Gastroesophageal sphincter (tissue), 4 donors: ENCODE data around the gene CCSER1. TPM values are rescaled to one million over a fixed set of nuclear protein-coding genes. Genes with fewer than 3 reads are reported as not detected.
A peak's percentile ranks its signal among the peaks of the same experiment; 100 is the strongest.

Experiments
- ATAC-seq: fragments of 150-250 bp; one replicate; pipeline ENCODE4 v1.9.1; 2016; ENCODE audit warnings: mild to moderate bottlenecking, moderate library complexity
- H3K27ac ChIP-seq, 4 donors: fragments of 200-600 bp; sonication (generic) in 3 of 4; 1 replicate in 3 of 4; 2 replicates in 1 of 4; pipeline ENCODE4 v1.5.1; 2016 to 2019
- H3K27me3 ChIP-seq: fragments of 200-600 bp; sonication (generic); one replicate; pipeline ENCODE4 v1.5.1; 2019
- H3K36me3 ChIP-seq, 2 donors: fragments of 200-600 bp; sonication (generic); one replicate each; pipeline ENCODE4 v1.5.1; 2019; ENCODE audit warnings: control low read depth in 1 of 2
- H3K4me1 ChIP-seq, 3 donors: fragments of 200-600 bp; sonication (generic); 1 replicate in 2 of 3; 2 replicates in 1 of 3; pipeline ENCODE4 v1.5.1; 2016 to 2019; ENCODE audit warnings: control low read depth in 2 of 3
- H3K4me3 ChIP-seq, 2 donors: fragments of 200-600 bp; sonication (generic); one replicate each; pipeline ENCODE4 v1.5.1; 2019; ENCODE audit warnings: mild to moderate bottlenecking in 1 of 2, moderate library complexity in 1 of 2
- H3K9me3 ChIP-seq, 3 donors: fragments of 200-600 bp; sonication (generic); one replicate each; pipeline ENCODE4 v1.5.1; 2017 to 2019; ENCODE audit warnings: control low read depth in 2 of 3
- EP300 ChIP-seq: sonication (generic); formaldehyde crosslinking; IDR thresholded peaks from one replicate; pipeline ENCODE4 v1.6.1; 2017; ENCODE audit warnings: antibody characterized with exemption, mild to moderate bottlenecking
- POLR2A ChIP-seq, 2 donors: fragments of 450-650 bp; IDR thresholded peaks; one replicate each; pipeline ENCODE4 v1.6.1; 2017; ENCODE audit warnings: antibody characterized with exemption in 2 of 2, mild to moderate bottlenecking in 2 of 2, moderate library complexity in 1 of 2
- POLR2AphosphoS5 ChIP-seq: sonication (generic); formaldehyde crosslinking; IDR thresholded peaks from one replicate; pipeline ENCODE4 v1.6.1; 2017; ENCODE audit warnings: antibody characterized with exemption
- WGBS, 2 donors: methylation state at CpG; one replicate each; pipeline ENCODE4 v1.1.5; 2018; ENCODE audit warnings: low coverage in 1 of 2; 5-methylcytosine and 5-hydroxymethylcytosine counted together
- total RNA-seq, 4 donors: library from RNA; depleted of rRNA; stranded (reverse); fragments of >200 nt; gene quantifications; one replicate each; pipeline ENCODE4 v1.1.0, GENCODE V29; 2016
- TF ChIP-seq, protein P1 (sequence below), 4 experiments: fragments of 200-600 bp in 2 of 4; fragments of 450-650 bp in 2 of 4; sonication (generic) in 1 of 4; IDR thresholded peaks; one replicate each; pipeline ENCODE4 v1.5.1; 2017 to 2019; ENCODE audit warnings: antibody characterized with exemption in 4 of 4, mild to moderate bottlenecking in 2 of 4, moderate library complexity in 2 of 4

The CCSER1 gene
- total RNA-seq, 4 donors from 2014 or later = 2.4 to 9.3 (median 4.6) TPM

DNA sequence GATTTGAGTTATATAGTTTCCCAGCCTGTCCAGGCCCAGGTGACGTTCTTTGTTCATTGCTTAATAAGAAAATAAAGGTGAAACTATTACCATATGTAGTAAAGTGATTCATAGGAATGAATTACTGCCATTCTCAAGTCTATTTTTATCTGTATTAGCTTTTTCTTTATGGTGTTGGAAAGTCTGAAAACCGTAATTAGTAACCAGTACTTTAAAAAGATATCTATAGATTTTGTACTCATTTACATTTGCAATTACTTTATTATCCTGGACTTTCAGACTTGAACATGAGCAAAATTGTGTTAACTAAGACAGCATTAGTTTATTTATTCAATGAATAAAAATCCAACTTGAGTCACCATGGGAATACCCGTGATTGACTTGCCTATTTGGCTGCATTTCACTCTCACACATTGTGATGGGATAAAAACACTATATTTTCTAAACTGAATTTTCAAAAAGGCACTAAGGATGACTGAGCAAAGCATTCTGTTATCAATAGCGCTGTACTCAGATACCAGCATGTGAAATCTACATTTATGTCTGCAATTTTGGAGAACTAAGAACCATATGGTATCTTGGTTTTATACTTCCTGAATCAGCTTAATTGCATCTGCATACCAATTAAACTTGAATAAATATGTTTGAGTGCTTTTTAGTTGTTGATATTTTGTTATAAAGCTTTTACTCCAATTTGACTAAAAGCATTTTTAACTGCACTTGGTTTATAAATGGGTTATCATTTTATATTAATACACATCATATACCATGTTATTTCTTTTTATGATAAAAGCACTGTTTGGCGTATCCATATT, 154.6 kb downstream of the CCSER1 start:
- Histone ChIP-seq H3K36me3 (no peaks in the 10 kb centered on the region), H3K9me3 (no peaks in the 10 kb centered on the region), H3K4me1 (no peaks in the 10 kb centered on the region), H3K27me3 (no peaks in the 10 kb centered on the region), H3K4me3 (no peak overlapping the region), H3K27ac (no peak overlapping the region)
- no peak for ATAC-seq
- TF ChIP-seq, protein P1, sequence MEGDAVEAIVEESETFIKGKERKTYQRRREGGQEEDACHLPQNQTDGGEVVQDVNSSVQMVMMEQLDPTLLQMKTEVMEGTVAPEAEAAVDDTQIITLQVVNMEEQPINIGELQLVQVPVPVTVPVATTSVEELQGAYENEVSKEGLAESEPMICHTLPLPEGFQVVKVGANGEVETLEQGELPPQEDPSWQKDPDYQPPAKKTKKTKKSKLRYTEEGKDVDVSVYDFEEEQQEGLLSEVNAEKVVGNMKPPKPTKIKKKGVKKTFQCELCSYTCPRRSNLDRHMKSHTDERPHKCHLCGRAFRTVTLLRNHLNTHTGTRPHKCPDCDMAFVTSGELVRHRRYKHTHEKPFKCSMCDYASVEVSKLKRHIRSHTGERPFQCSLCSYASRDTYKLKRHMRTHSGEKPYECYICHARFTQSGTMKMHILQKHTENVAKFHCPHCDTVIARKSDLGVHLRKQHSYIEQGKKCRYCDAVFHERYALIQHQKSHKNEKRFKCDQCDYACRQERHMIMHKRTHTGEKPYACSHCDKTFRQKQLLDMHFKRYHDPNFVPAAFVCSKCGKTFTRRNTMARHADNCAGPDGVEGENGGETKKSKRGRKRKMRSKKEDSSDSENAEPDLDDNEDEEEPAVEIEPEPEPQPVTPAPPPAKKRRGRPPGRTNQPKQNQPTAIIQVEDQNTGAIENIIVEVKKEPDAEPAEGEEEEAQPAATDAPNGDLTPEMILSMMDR (IDR thresholded peaks at IDR 0.05) = no peak
- TF ChIP-seq POLR2AphosphoS5 (no peak), POLR2A (IDR thresholded peaks at IDR 0.05) (no peak), EP300 (no peak)
- 81 to 88% methylated on average over 5 of the region's 5 CpGs for WGBS, 2 donors

DNA sequence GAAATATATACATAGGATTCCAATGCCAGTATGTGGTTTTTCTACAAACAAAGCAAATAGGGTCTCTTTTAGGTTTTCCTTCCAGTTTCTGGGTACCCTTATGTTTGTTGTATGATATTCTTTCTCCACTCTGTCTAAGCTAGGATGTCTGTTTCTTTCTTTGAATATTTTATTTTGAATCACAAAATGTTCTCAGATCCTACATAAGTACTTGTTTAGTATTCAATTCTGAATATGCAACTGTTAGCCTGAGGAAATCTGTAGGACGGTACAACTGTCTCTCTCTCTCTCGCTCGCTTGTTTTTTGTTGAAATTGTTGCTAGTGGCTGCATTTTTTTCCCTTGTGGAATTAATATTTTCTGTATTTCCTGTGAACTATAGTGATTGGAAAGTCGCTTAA, 163.2 kb downstream of the CCSER1 start:
- 73 to 76% methylated on average over 3 to 4 of the region's 4 CpGs for WGBS, 2 donors
- H3K27me3 ChIP-seq = no peaks in the 10 kb centered on the region
- no peak for ATAC-seq
- no peaks in the 10 kb centered on the region for H3K36me3 ChIP-seq
- no peaks in the 10 kb centered on the region for H3K4me1 ChIP-seq
- no peak overlapping the region for H3K4me3 ChIP-seq
- no peaks in the 10 kb centered on the region for H3K9me3 ChIP-seq
- no peak overlapping the region for H3K27ac ChIP-seq
- TF ChIP-seq, protein P1 (IDR thresholded peaks at IDR 0.05) = no peak
- TF ChIP-seq EP300 (no peak), POLR2AphosphoS5 (no peak), POLR2A (IDR thresholded peaks at IDR 0.05) (no peak)

DNA sequence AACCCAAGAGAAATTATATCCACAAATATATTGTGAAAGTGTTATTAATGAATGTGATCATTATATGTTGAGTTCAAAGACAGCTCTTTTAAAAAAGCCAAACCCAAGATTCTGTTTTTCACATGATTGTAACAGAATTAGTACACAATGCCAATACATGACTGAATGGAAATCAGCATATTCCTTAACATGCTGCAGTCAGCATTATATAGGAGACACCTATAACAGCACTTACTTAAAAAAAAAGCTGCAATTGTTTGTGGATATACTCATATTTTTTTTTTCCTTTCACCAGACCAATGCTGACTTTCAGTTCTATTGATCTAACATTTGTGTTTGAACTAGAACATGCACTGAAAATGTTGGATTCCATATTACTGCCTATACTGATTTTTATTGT, 165.2 kb downstream of the CCSER1 start:
- Histone ChIP-seq H3K9me3 (no peaks in the 10 kb centered on the region), H3K27me3 (no peaks in the 10 kb centered on the region), H3K4me1 (no peaks in the 10 kb centered on the region), H3K27ac (no peak overlapping the region), H3K36me3 (no peaks in the 10 kb centered on the region), H3K4me3 (no peak overlapping the region)
- TF ChIP-seq EP300 (no peak), POLR2A (IDR thresholded peaks at IDR 0.05) (no peak), POLR2AphosphoS5 (no peak)
- TF ChIP-seq, protein P1 (IDR thresholded peaks at IDR 0.05) = no peak
- ATAC-seq = no peak

DNA sequence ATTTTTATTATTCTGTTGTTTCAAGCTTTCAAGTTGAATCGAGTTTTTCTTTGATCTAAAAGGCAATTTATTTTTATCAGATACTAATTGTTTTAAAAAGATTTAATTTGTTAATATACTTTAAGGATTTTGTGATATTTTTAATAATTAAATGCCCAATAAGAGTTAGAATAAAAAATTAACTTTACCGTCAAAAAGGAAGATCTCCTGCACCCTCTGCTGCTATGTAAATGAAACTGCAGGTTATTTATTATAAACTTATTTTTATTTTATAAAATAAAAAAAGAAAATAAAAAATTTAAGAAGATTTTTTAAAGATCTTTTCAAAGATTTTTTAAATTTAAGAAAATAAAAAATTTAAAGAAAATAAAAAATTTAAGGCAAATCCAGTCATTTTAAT, 166.1 kb downstream of the CCSER1 start:
- TF ChIP-seq, protein P1 (IDR thresholded peaks at IDR 0.05) = peak in 2 of 4 experiments; percentile 7 to 30
- TF ChIP-seq POLR2AphosphoS5 = no peak
- H3K4me3 ChIP-seq = no peak overlapping the region
- no peaks in the 10 kb centered on the region for H3K27me3 ChIP-seq
- no peak overlapping the region for H3K27ac ChIP-seq
- no peaks in the 10 kb centered on the region for H3K4me1 ChIP-seq
- WGBS, 2 donors = 22 to 38% methylated on average over 2 of the region's 2 CpGs
- H3K9me3 ChIP-seq = no peaks in the 10 kb centered on the region
- H3K36me3 ChIP-seq = no peaks in the 10 kb centered on the region
- no peak for ATAC-seq

DNA sequence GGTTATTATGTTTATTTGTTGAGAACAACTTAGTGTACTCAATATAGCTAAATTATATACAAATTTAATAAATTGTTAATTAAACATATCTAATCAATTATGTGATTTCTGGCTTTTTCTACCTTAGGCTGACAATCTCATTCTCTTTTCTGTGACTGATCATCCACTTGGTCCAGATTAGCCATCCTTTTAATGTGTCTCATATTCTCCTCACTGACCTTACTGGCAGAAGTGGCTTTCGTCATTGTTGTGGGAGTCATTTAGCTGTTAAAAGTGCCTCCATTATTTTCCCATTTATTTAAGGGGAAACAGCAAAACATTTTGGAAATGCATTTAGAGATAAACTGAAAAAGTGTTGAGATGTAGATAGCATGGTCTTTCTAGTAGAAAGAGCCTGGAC, 172.2 kb downstream of the CCSER1 start:
- Histone ChIP-seq H3K4me1 (no peaks in the 10 kb centered on the region), H3K4me3 (no peak overlapping the region), H3K36me3 (no peaks in the 10 kb centered on the region), H3K9me3 (no peaks in the 10 kb centered on the region), H3K27me3 (no peaks in the 10 kb centered on the region), H3K27ac (no peak overlapping the region)
- 71 to 91% methylated on average over 1 of the region's 1 CpG for WGBS, 2 donors
- no peak for TF ChIP-seq EP300
- TF ChIP-seq, protein P1 (IDR thresholded peaks at IDR 0.05) = no peak
- ATAC-seq = no peak
